ENCODE results near the gene SNED1.

DNA sequence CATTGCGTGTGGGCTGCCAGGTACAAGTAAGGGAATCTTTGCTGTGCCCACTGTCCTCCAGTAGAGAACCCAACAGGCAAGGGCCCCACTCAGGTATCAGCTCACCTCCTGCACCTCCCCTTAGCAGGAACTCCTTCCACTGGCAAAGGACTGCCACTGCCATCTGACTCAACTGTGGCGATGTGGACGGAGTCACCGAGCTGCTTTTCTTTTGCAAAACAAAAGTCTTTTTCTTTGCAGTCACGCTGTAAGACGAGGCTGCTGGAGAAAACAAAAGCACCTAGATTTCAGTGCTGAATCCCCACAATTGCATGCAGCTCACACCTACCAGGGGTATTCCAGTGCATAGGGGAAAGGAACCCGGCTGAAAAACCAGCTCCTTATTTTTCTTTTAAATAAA lies 95.8 kb downstream of the SNED1 start:
- TF ChIP-seq, protein P1, sequence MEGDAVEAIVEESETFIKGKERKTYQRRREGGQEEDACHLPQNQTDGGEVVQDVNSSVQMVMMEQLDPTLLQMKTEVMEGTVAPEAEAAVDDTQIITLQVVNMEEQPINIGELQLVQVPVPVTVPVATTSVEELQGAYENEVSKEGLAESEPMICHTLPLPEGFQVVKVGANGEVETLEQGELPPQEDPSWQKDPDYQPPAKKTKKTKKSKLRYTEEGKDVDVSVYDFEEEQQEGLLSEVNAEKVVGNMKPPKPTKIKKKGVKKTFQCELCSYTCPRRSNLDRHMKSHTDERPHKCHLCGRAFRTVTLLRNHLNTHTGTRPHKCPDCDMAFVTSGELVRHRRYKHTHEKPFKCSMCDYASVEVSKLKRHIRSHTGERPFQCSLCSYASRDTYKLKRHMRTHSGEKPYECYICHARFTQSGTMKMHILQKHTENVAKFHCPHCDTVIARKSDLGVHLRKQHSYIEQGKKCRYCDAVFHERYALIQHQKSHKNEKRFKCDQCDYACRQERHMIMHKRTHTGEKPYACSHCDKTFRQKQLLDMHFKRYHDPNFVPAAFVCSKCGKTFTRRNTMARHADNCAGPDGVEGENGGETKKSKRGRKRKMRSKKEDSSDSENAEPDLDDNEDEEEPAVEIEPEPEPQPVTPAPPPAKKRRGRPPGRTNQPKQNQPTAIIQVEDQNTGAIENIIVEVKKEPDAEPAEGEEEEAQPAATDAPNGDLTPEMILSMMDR (IDR thresholded peaks at IDR 0.05; ENCODE audit: poor library complexity, severe bottlenecking) = no peak
- TF ChIP-seq RAD21 (conservative IDR thresholded peaks at IDR 0.05) = no peak
- no peak for TF ChIP-seq EP300 (conservative IDR thresholded peaks at IDR 0.05; ENCODE audit: poor library complexity, severe bottlenecking)
- no peak for TF ChIP-seq POLR2AphosphoS5 (IDR thresholded peaks at IDR 0.05)
- TF ChIP-seq MXI1 (conservative IDR thresholded peaks at IDR 0.05; ENCODE audit: poor library complexity, severe bottlenecking) = no peak
- TF ChIP-seq EZH2 (IDR thresholded peaks at IDR 0.05; ENCODE audit: borderline replicate concordance, insufficient read depth, low read length, poor library complexity, severe bottlenecking) = no peak
- TF ChIP-seq TAF1 (IDR thresholded peaks at IDR 0.05; ENCODE audit: low read depth) = no peak
- TF ChIP-seq, protein P2, sequence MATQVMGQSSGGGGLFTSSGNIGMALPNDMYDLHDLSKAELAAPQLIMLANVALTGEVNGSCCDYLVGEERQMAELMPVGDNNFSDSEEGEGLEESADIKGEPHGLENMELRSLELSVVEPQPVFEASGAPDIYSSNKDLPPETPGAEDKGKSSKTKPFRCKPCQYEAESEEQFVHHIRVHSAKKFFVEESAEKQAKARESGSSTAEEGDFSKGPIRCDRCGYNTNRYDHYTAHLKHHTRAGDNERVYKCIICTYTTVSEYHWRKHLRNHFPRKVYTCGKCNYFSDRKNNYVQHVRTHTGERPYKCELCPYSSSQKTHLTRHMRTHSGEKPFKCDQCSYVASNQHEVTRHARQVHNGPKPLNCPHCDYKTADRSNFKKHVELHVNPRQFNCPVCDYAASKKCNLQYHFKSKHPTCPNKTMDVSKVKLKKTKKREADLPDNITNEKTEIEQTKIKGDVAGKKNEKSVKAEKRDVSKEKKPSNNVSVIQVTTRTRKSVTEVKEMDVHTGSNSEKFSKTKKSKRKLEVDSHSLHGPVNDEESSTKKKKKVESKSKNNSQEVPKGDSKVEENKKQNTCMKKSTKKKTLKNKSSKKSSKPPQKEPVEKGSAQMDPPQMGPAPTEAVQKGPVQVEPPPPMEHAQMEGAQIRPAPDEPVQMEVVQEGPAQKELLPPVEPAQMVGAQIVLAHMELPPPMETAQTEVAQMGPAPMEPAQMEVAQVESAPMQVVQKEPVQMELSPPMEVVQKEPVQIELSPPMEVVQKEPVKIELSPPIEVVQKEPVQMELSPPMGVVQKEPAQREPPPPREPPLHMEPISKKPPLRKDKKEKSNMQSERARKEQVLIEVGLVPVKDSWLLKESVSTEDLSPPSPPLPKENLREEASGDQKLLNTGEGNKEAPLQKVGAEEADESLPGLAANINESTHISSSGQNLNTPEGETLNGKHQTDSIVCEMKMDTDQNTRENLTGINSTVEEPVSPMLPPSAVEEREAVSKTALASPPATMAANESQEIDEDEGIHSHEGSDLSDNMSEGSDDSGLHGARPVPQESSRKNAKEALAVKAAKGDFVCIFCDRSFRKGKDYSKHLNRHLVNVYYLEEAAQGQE (IDR thresholded peaks at IDR 0.05; ENCODE audit: borderline replicate concordance) = no peak
- no peak for TF ChIP-seq SMC3 (conservative IDR thresholded peaks at IDR 0.05; ENCODE audit: poor library complexity)

All from neural cell (in vitro differentiated cells).